Upper lobe of left lung (tissue), 4 donors: ENCODE results near the gene S100A3.

ENCODE experiments used
- CTCF ChIP-seq, 6 experiments: fragments of 450-650 bp in 4 of 6; fragments of 200-600 bp in 2 of 6; sonication (generic) in 2 of 6; IDR thresholded peaks; one replicate each; pipeline ENCODE4 v1.5.1; 2016 to 2019; ENCODE audit warnings: antibody characterized with exemption in 6 of 6
- EP300 ChIP-seq, 4 donors: sonication (generic); formaldehyde crosslinking; IDR thresholded peaks; one replicate each; pipeline ENCODE4 v1.5.1; 2017; ENCODE audit warnings: antibody characterized with exemption in 4 of 4, control low read depth in 2 of 4
- POLR2A ChIP-seq, 4 donors: fragments of 450-650 bp; IDR thresholded peaks; one replicate each; pipeline ENCODE4 v1.5.1; 2016 to 2017; ENCODE audit warnings: antibody characterized with exemption in 4 of 4, mild to moderate bottlenecking in 2 of 4

GRCh38 chr1:153556348-153556747 lies 7.3 kb upstream of the S100A3 start:
- no peak for TF ChIP-seq CTCF (IDR thresholded peaks at IDR 0.05)
- no peak for TF ChIP-seq EP300 (IDR thresholded peaks at IDR 0.05)
- no peak for TF ChIP-seq POLR2A (IDR thresholded peaks at IDR 0.05)
